Measurements from ENCODE around the gene SLC23A2.

DNA sequence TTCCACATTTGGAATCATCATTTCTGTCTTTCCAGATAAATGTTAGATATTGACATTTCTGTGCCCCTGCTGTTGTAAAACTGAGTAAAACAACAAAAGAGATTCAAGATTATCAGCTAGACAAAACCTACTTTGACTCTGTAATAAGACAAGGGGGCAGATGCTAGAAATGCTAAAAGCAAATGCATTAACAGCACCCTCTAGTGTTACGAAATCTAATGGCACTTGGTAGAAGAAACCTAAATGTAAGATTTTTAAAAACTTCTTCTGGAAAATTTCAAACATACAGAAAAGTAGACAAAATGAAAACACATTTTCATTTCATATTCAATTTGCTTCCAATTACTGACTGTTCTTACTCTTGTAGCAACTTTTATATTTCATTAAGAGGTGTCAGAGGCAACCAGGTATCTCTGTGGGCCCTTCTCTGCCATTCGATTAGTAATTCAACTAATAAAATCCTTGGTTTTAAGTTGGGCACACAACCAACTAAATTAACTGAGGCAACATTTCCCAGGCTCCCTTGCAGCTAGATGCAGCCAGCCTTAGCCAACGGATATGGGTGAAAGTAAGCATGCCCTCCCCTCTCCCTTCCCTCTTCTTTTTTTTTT, 45.0 kb downstream of the SLC23A2 start:
- TF ChIP-seq, protein P1, sequence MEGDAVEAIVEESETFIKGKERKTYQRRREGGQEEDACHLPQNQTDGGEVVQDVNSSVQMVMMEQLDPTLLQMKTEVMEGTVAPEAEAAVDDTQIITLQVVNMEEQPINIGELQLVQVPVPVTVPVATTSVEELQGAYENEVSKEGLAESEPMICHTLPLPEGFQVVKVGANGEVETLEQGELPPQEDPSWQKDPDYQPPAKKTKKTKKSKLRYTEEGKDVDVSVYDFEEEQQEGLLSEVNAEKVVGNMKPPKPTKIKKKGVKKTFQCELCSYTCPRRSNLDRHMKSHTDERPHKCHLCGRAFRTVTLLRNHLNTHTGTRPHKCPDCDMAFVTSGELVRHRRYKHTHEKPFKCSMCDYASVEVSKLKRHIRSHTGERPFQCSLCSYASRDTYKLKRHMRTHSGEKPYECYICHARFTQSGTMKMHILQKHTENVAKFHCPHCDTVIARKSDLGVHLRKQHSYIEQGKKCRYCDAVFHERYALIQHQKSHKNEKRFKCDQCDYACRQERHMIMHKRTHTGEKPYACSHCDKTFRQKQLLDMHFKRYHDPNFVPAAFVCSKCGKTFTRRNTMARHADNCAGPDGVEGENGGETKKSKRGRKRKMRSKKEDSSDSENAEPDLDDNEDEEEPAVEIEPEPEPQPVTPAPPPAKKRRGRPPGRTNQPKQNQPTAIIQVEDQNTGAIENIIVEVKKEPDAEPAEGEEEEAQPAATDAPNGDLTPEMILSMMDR (IDR thresholded peaks at IDR 0.05; ENCODE audit: poor library complexity, severe bottlenecking): peak; percentile 85
- TF ChIP-seq EP300 (conservative IDR thresholded peaks at IDR 0.05; ENCODE audit: poor library complexity, severe bottlenecking) (no peak), POLR2AphosphoS5 (IDR thresholded peaks at IDR 0.05) (no peak), EZH2 (IDR thresholded peaks at IDR 0.05; ENCODE audit: borderline replicate concordance, insufficient read depth, low read length, poor library complexity, severe bottlenecking) (no peak), TAF1 (IDR thresholded peaks at IDR 0.05; ENCODE audit: low read depth) (no peak), SMC3 (conservative IDR thresholded peaks at IDR 0.05; ENCODE audit: poor library complexity) (peak; percentile 79), MXI1 (conservative IDR thresholded peaks at IDR 0.05; ENCODE audit: poor library complexity, severe bottlenecking) (no peak), RAD21 (conservative IDR thresholded peaks at IDR 0.05) (peak; percentile 79)
- TF ChIP-seq, protein P2, sequence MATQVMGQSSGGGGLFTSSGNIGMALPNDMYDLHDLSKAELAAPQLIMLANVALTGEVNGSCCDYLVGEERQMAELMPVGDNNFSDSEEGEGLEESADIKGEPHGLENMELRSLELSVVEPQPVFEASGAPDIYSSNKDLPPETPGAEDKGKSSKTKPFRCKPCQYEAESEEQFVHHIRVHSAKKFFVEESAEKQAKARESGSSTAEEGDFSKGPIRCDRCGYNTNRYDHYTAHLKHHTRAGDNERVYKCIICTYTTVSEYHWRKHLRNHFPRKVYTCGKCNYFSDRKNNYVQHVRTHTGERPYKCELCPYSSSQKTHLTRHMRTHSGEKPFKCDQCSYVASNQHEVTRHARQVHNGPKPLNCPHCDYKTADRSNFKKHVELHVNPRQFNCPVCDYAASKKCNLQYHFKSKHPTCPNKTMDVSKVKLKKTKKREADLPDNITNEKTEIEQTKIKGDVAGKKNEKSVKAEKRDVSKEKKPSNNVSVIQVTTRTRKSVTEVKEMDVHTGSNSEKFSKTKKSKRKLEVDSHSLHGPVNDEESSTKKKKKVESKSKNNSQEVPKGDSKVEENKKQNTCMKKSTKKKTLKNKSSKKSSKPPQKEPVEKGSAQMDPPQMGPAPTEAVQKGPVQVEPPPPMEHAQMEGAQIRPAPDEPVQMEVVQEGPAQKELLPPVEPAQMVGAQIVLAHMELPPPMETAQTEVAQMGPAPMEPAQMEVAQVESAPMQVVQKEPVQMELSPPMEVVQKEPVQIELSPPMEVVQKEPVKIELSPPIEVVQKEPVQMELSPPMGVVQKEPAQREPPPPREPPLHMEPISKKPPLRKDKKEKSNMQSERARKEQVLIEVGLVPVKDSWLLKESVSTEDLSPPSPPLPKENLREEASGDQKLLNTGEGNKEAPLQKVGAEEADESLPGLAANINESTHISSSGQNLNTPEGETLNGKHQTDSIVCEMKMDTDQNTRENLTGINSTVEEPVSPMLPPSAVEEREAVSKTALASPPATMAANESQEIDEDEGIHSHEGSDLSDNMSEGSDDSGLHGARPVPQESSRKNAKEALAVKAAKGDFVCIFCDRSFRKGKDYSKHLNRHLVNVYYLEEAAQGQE (IDR thresholded peaks at IDR 0.05; ENCODE audit: borderline replicate concordance): no peak

All from neural cell (in vitro differentiated cells).